Neural progenitor cell (in vitro differentiated cells): ENCODE measurements around the gene NUTF2. TPM values are rescaled to one million over a fixed set of nuclear protein-coding genes. Genes with fewer than 3 reads are reported as not detected.
A peak's percentile ranks its signal among the peaks of the same experiment; 100 is the strongest.

Experiments used
- DNase-seq: peaks from one replicate; pipeline ENCODE4 v3.0.0-alpha.2; 2016; ENCODE audit warnings: low spot score
- H2AFZ ChIP-seq: fragments of 200-600 bp; sonication (generic); replicated peaks from 2 replicates; pipeline ENCODE4 v1.6.1; 2016; ENCODE audit warnings: antibody characterized with exemption
- H3F3A ChIP-seq: fragments of 200-600 bp; sonication (generic); 2 replicates; pipeline ENCODE4 v1.6.1; 2016; ENCODE audit warnings: antibody characterized with exemption, low read depth
- H3K27ac ChIP-seq: fragments of 200-600 bp; sonication (generic); 2 replicates; pipeline ENCODE4 v1.5.1; 2016; ENCODE audit warnings: mild to moderate bottlenecking
- H3K27me3 ChIP-seq: fragments of 200-600 bp; sonication (generic); 2 replicates; pipeline ENCODE4 v1.6.1; 2016; ENCODE audit warnings: mild to moderate bottlenecking, moderate library complexity
- H3K36me3 ChIP-seq: fragments of 200-600 bp; sonication (generic); 2 replicates; pipeline ENCODE4 v1.5.1; 2016
- H3K4me1 ChIP-seq: fragments of 200-600 bp; sonication (generic); 2 replicates; pipeline ENCODE4 v1.6.1; 2016; ENCODE audit warnings: mixed run types
- H3K4me2 ChIP-seq: fragments of 200-600 bp; sonication (generic); 2 replicates; pipeline ENCODE4 v1.6.1; 2016
- H3K4me3 ChIP-seq: fragments of 200-600 bp; sonication (generic); 2 replicates; pipeline ENCODE4 v1.5.1; 2016
- H3K79me2 ChIP-seq: fragments of 200-600 bp; sonication (generic); 2 replicates; pipeline ENCODE4 v1.6.1; 2016; ENCODE audit warnings: low read depth
- H3K9ac ChIP-seq: fragments of 200-600 bp; sonication (generic); 2 replicates; pipeline ENCODE4 v1.6.1; 2016
- H3K9me3 ChIP-seq: fragments of 200-600 bp; sonication (generic); 2 replicates; pipeline ENCODE4 v1.5.1; 2016; ENCODE audit warnings: low read depth
- H4K20me1 ChIP-seq: fragments of 200-600 bp; sonication (generic); 2 replicates; pipeline ENCODE4 v1.6.1; 2016; ENCODE audit warnings: low read depth
- H3K27ac Mint-ChIP-seq: 3 replicates; pipeline ENCODE4 v1.8.0; 2021; ENCODE audit warnings: mixed read lengths
- H3K27me3 Mint-ChIP-seq: 2 replicates; pipeline ENCODE4 v1.8.0; 2022; ENCODE audit warnings: low read depth, mild to moderate bottlenecking, inconsistent platforms, moderate library complexity, mixed read lengths; ENCODE audit not compliant: insufficient read depth
- H3K36me3 Mint-ChIP-seq: 3 replicates; pipeline ENCODE4 v1.8.0; 2021; ENCODE audit warnings: mixed read lengths
- H3K4me1 Mint-ChIP-seq: 3 replicates; pipeline ENCODE4 v1.8.0; 2021; ENCODE audit warnings: mixed read lengths
- H3K4me3 Mint-ChIP-seq: 3 replicates; pipeline ENCODE4 v1.8.0; 2021; ENCODE audit warnings: mild to moderate bottlenecking, moderate library complexity, mixed read lengths
- H3K9me3 Mint-ChIP-seq: 3 replicates; pipeline ENCODE4 v1.8.0; 2020; ENCODE audit warnings: mixed read lengths
- CTCF ChIP-seq: fragments of 200-600 bp; sonication (generic); IDR thresholded peaks from 2 replicates; pipeline ENCODE4 v1.5.1; 2017; ENCODE audit warnings: antibody characterized with exemption, mild to moderate bottlenecking
- EZH2 ChIP-seq: fragments of 200-600 bp; sonication (generic); IDR thresholded peaks from 2 replicates; pipeline ENCODE4 v1.6.1; 2017; ENCODE audit warnings: antibody characterized with exemption, mild to moderate bottlenecking, moderate library complexity
- EZH2phosphoT487 ChIP-seq: fragments of 200-600 bp; sonication (generic); IDR thresholded peaks from 2 replicates; pipeline ENCODE4 v1.6.1; 2017; ENCODE audit warnings: antibody characterized with exemption
- total RNA-seq: library from RNA; depleted of rRNA; stranded (reverse); fragments of >200 nt; gene quantifications from 2 replicates; pipeline ENCODE4 v1.2.3, GENCODE V29; 2015; ENCODE audit warnings: low replicate concordance

The NUTF2 gene
- total RNA-seq, 1 donor from 2014 or later, result 133 TPM

DNA sequence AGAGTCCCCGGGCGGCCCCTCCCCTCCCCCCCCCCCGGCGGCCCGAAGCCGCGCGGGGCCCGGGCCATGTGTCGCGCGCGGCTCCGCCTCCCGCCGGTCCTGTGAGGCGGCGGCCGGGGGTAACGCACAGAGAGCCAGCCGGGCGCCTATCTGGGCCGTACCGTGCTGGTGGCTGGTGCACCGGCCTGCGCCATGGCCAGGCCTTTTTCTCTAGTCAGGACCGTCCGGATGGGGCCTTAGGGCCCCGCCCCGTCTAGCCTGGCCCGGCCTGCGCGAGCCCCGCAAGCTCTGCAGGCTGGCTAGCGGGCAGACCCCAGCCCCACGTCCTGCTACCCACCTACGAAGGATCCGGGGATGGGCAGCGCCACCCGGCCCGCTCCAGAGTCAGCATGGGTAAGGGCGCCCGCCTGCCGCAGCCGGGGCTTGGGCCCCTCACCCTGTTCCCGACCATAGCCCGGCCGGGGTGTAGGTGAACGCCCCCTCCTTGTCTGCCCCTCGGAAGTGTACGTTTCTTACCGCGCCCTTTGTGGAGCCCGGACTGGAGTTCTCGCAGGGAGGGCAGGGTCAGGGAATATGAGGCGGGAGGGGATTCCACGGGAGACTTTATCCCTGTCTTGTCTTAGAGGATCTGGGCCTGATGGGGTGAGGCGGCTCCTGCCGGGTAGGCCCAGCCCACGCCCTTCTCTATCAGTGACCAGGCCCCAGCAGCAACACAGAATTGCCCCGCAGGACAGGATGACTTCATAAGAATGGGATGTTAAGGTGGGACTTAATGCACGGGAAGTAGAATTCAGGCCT lies 530 bp downstream of the NUTF2 start, which contains the start of gene CENPT:
Gene CENPT (minus strand): TSS at position 630 of the 798 bp plus-strand sequence. CDS start 13,834 bp downstream, outside the sequence.
- Mint-ChIP-seq H3K27ac (peak within 1 kb of the TSS; percentile 93), H3K9me3 (no peaks in the 10 kb centered on the region), H3K4me1 (peaks cover 41% of the 10 kb centered on the region), H3K36me3 (peaks cover 10% of the 10 kb centered on the region), H3K27me3 (no peaks in the 10 kb centered on the region), H3K4me3 (peak within 1 kb of the TSS; percentile 97)
- DNase-seq, result peak; percentile 22
- Histone ChIP-seq H2AFZ (no peak within 1 kb of the TSS), H3K4me3 (peak within 1 kb of the TSS; percentile 99), H3K79me2 (peaks cover 86% of the 10 kb centered on the region), H3K9me3 (no peaks in the 10 kb centered on the region), H3K27ac (peak within 1 kb of the TSS; percentile 79), H3K36me3 (no peaks in the 10 kb centered on the region), H3K4me2 (peak within 1 kb of the TSS; percentile 91), H3K27me3 (no peaks in the 10 kb centered on the region), H4K20me1 (peaks cover 68% of the 10 kb centered on the region), H3K9ac (peak within 1 kb of the TSS; percentile 96), H3K4me1 (peaks cover 32% of the 10 kb centered on the region), H3F3A (peaks cover 34% of the 10 kb centered on the region)
- no peak for TF ChIP-seq EZH2phosphoT487
- no peak for TF ChIP-seq CTCF
- no peak for TF ChIP-seq EZH2

GRCh38 chr16:67848118-67848517 lies 1.4 kb downstream of the NUTF2 start:
- H3K4me2 ChIP-seq, result peak overlapping the region; percentile 90
- H3K4me1 ChIP-seq, result peaks cover 32% of the 10 kb centered on the region
- peak overlapping the region; percentile 97 for H3K4me3 Mint-ChIP-seq
- H3K9me3 ChIP-seq, result no peaks in the 10 kb centered on the region
- peaks cover 72% of the 10 kb centered on the region for H4K20me1 ChIP-seq
- no peak overlapping the region for H2AFZ ChIP-seq
- no peak for DNase-seq
- H3K36me3 ChIP-seq, result no peaks in the 10 kb centered on the region
- peaks cover 26% of the 10 kb centered on the region for H3F3A ChIP-seq
- H3K27me3 Mint-ChIP-seq, result no peaks in the 10 kb centered on the region
- H3K27ac Mint-ChIP-seq, result peak overlapping the region; percentile 93
- H3K36me3 Mint-ChIP-seq, result peaks cover 10% of the 10 kb centered on the region
- H3K79me2 ChIP-seq, result peaks cover 94% of the 10 kb centered on the region
- peaks cover 39% of the 10 kb centered on the region for H3K4me1 Mint-ChIP-seq
- peak overlapping the region; percentile 99 for H3K4me3 ChIP-seq
- no peaks in the 10 kb centered on the region for H3K27me3 ChIP-seq
- H3K27ac ChIP-seq, result no peak overlapping the region
- no peaks in the 10 kb centered on the region for H3K9me3 Mint-ChIP-seq
- peak overlapping the region; percentile 96 for H3K9ac ChIP-seq
- TF ChIP-seq EZH2, result no peak
- TF ChIP-seq CTCF, result no peak
- TF ChIP-seq EZH2phosphoT487, result no peak

DNA sequence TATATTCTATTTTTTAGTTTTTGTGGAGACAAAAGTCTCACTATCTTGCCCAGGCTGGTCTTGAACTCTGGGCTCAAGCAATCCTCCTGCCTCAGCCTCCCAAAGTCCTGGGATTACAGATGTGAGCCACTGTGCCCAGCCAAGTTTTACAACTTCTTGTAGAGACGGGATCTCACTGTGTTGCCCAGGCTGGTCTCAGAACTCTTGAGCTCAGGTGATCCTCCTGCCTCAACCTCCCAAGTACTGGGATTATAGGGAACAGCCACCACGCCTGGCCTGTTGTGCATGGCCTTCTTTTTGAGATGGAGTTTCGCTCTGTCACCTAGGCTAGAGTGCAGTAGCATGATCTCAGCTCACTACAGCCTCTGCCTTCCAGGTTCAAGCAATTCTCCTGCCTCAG lies 6.9 kb downstream of the NUTF2 start:
- Mint-ChIP-seq H3K9me3 (no peaks in the 10 kb centered on the region), H3K4me3 (no peak overlapping the region), H3K27ac (no peak overlapping the region), H3K27me3 (no peaks in the 10 kb centered on the region), H3K36me3 (peaks cover 18% of the 10 kb centered on the region), H3K4me1 (peaks cover 17% of the 10 kb centered on the region)
- Histone ChIP-seq H3K79me2 (peaks cover 100% of the 10 kb centered on the region), H3K9ac (no peak overlapping the region), H2AFZ (no peak overlapping the region), H3K4me1 (no peaks in the 10 kb centered on the region), H3F3A (peaks cover 5% of the 10 kb centered on the region), H3K27ac (no peak overlapping the region), H3K27me3 (no peaks in the 10 kb centered on the region), H3K4me3 (no peak overlapping the region), H3K36me3 (no peaks in the 10 kb centered on the region), H4K20me1 (peaks cover 92% of the 10 kb centered on the region), H3K4me2 (no peak overlapping the region), H3K9me3 (no peaks in the 10 kb centered on the region)
- TF ChIP-seq CTCF (no peak), EZH2 (no peak), EZH2phosphoT487 (no peak)
- no peak for DNase-seq
